Naive thymus-derived CD4-positive, alpha-beta T cell (primary cell): Measurements from ENCODE around the gene LMBR1. TPM values are rescaled to one million over a fixed set of nuclear protein-coding genes. Genes with fewer than 3 reads are reported as not detected.
A peak's percentile ranks its signal among the peaks of the same experiment; 100 is the strongest.

Experiments
- ATAC-seq: fragments of 150-1000 bp; cut with Tn5 transposase; 2 replicates; pipeline ENCODE4 v1.10.0; 2021; ENCODE audit warnings: mild to moderate bottlenecking, moderate library complexity
- CTCF ChIA-PET: fragments of 350-600 bp; sonication (Branson Sonifier 250); formaldehyde crosslinking; loops from one replicate; lab custom pipeline; 2021; ENCODE audit warnings: antibody characterized with exemption; lab: Charles Lee
- POLR2A ChIA-PET: fragments of 350-600 bp; sonication (Branson Sonifier 250); formaldehyde crosslinking; loops from one replicate; lab custom pipeline; 2021; ENCODE audit warnings: antibody characterized with exemption, inconsistent platforms; lab: Charles Lee
- DNase-seq, 9 donors: peaks; one replicate each; pipeline versions ENCODE4 v3.0.0 to v3.0.0-alpha.2; 2020 to 2022; ENCODE audit warnings: mixed read lengths in 1 of 9
- H3K27ac ChIP-seq: one replicate; pipeline ENCODE4 v1.7.0; 2013; ENCODE audit warnings: mild to moderate bottlenecking, low read depth, low read length, moderate library complexity
- H3K27me3 ChIP-seq, 2 donors: one replicate each; pipeline ENCODE4 v1.7.0; 2013; ENCODE audit warnings: low read length in 2 of 2, mild to moderate bottlenecking in 2 of 2, moderate library complexity in 2 of 2; ENCODE audit not compliant: control insufficient read depth in 2 of 2, insufficient read depth in 2 of 2
- H3K36me3 ChIP-seq, 3 experiments: 1 replicate in 2 of 3; 2 replicates in 1 of 3; pipeline ENCODE4 v1.7.0; 2013; ENCODE audit warnings: low read length in 3 of 3, mild to moderate bottlenecking in 3 of 3, moderate library complexity in 1 of 3; ENCODE audit not compliant: insufficient read depth in 3 of 3, control insufficient read depth in 2 of 3
- H3K4me1 ChIP-seq, 2 donors: one replicate each; pipeline ENCODE4 v1.7.0; 2013; ENCODE audit warnings: low read length in 2 of 2, mild to moderate bottlenecking in 2 of 2, moderate library complexity in 1 of 2; ENCODE audit not compliant: control insufficient read depth in 2 of 2, insufficient read depth in 2 of 2
- H3K4me3 ChIP-seq: 2 replicates; pipeline ENCODE4 v1.7.0; 2013; ENCODE audit warnings: mild to moderate bottlenecking, low read length
- H3K9me3 ChIP-seq, 3 experiments: 1 replicate in 2 of 3; 2 replicates in 1 of 3; pipeline ENCODE4 v1.7.0; 2013; ENCODE audit warnings: low read length in 3 of 3; ENCODE audit not compliant: control insufficient read depth in 2 of 3
- H3K27ac Mint-ChIP-seq, 9 donors: one replicate each; pipeline ENCODE4 v1.8.0; 2020 to 2022; ENCODE audit warnings: mixed read lengths in 9 of 9, mild to moderate bottlenecking in 8 of 9, moderate library complexity in 5 of 9, inconsistent platforms in 2 of 9
- H3K27me3 Mint-ChIP-seq, 5 donors: one replicate each; pipeline ENCODE4 v1.8.0; 2021 to 2022; ENCODE audit warnings: mixed read lengths in 5 of 5, mild to moderate bottlenecking in 1 of 5
- H3K36me3 Mint-ChIP-seq, 5 donors: one replicate each; pipeline ENCODE4 v1.8.0; 2020 to 2022; ENCODE audit warnings: mixed read lengths in 5 of 5, mild to moderate bottlenecking in 3 of 5, inconsistent platforms in 1 of 5
- H3K4me1 Mint-ChIP-seq, 7 donors: one replicate each; pipeline ENCODE4 v1.8.0; 2020 to 2022; ENCODE audit warnings: mixed read lengths in 7 of 7, mild to moderate bottlenecking in 3 of 7, inconsistent platforms in 1 of 7
- H3K4me3 Mint-ChIP-seq, 10 donors: one replicate each; pipeline ENCODE4 v1.8.0; 2020 to 2022; ENCODE audit warnings: mild to moderate bottlenecking in 10 of 10, mixed read lengths in 10 of 10, moderate library complexity in 6 of 10, inconsistent platforms in 2 of 10
- H3K9me3 Mint-ChIP-seq, 11 donors: one replicate each; pipeline ENCODE4 v1.8.0; 2020 to 2022; ENCODE audit warnings: mixed read lengths in 11 of 11, mild to moderate bottlenecking in 4 of 11, inconsistent platforms in 1 of 11, moderate library complexity in 1 of 11
- intact Hi-C, 2 donors: fragments of 100-400 bp; cut with micrococcal nuclease; formaldehyde crosslinking; loops; one replicate each; pipeline ENCODE4 v1.15.1; 2023
- polyA plus RNA-seq, 2 donors: library from polyadenylated mRNA; unstranded; fragments of 300-500 nt; fragmentation: Illumina TruSeq; gene quantifications; one replicate each; pipeline ENCODE4 v1.2.3, GENCODE V29; 2021
- total RNA-seq, 6 experiments: library from RNA in 5 of 6; stranded (reverse) in 5 of 6; gene quantifications; 1 replicate in 5 of 6; 2 replicates in 1 of 6; pipeline ENCODE4 v1.2.3 and lab custom pipeline; 2021 to 2026

The LMBR1 gene
- total and polyA plus RNA-seq, 7 experiments from 2014 or later: 34.5 to 101 (median 63.3) TPM

GRCh38 chr7:156840134-156840533 is 52.8 kb downstream of the LMBR1 start:
- Histone ChIP-seq H3K27ac (no peak overlapping the region), H3K27me3 (no peaks in the 10 kb centered on the region), H3K9me3 (no peaks in the 10 kb centered on the region), H3K4me1 (no peaks in the 10 kb centered on the region), H3K36me3 (peaks cover 0 to 3% (median 0%) of the 10 kb centered on the region in 3 experiments), H3K4me3 (no peak overlapping the region)
- H3K27me3 Mint-ChIP-seq: no peaks in the 10 kb centered on the region
- intact Hi-C loops: no loop called here
- ChIA-PET POLR2A (no interaction called here), CTCF (no interaction called here)
- peak overlapping the region in 1 of 10 donors; percentile 0 for H3K4me3 Mint-ChIP-seq
- ATAC-seq (no peak), DNase-seq (no peak)
- H3K27ac Mint-ChIP-seq: peak overlapping the region in 2 of 9 donors; percentile 2 to 49
- peaks cover 3 to 30% (median 12%) of the 10 kb centered on the region in 7 donors for H3K4me1 Mint-ChIP-seq
- peaks cover 0 to 3% (median 0%) of the 10 kb centered on the region in 11 donors for H3K9me3 Mint-ChIP-seq
- H3K36me3 Mint-ChIP-seq: peaks cover 6 to 31% (median 21%) of the 10 kb centered on the region in 5 donors

- no peak overlapping the region for H3K4me3 ChIP-seq
- Mint-ChIP-seq H3K4me3 (no peak overlapping the region), H3K9me3 (peaks cover 0 to 3% (median 0%) of the 10 kb centered on the region in 11 donors), H3K36me3 (peaks cover 11 to 43% (median 33%) of the 10 kb centered on the region in 5 donors), H3K4me1 (peaks cover 3 to 22% (median 12%) of the 10 kb centered on the region in 7 donors), H3K27ac (no peak overlapping the region), H3K27me3 (no peaks in the 10 kb centered on the region)
- ATAC-seq: no peak
- peaks cover 0 to 17% (median 9%) of the 10 kb centered on the region in 3 experiments for H3K36me3 ChIP-seq
- H3K4me1 ChIP-seq: no peaks in the 10 kb centered on the region
- ChIA-PET POLR2A (no interaction called here), CTCF (no interaction called here)
- no peak for DNase-seq
- H3K9me3 ChIP-seq: no peaks in the 10 kb centered on the region
- intact Hi-C loops: no loop called here
- no peak overlapping the region for H3K27ac ChIP-seq
- no peaks in the 10 kb centered on the region for H3K27me3 ChIP-seq
Measured at GRCh38 chr7:156836443-156836842, 56.5 kb downstream of the LMBR1 start.

GRCh38 chr7:156834462-156834861 is 58.5 kb downstream of the LMBR1 start:
- ATAC-seq: no peak
- H3K4me3 Mint-ChIP-seq: no peak overlapping the region
- peaks cover 0 to 1% (median 0%) of the 10 kb centered on the region in 11 donors for H3K9me3 Mint-ChIP-seq
- Histone ChIP-seq H3K4me3 (no peak overlapping the region), H3K36me3 (peaks cover 0 to 17% (median 9%) of the 10 kb centered on the region in 3 experiments), H3K4me1 (no peaks in the 10 kb centered on the region), H3K27me3 (no peaks in the 10 kb centered on the region), H3K9me3 (no peaks in the 10 kb centered on the region), H3K27ac (no peak overlapping the region)
- no peaks in the 10 kb centered on the region for H3K27me3 Mint-ChIP-seq
- intact Hi-C loops: no loop called here
- H3K4me1 Mint-ChIP-seq: peaks cover 0 to 13% (median 2%) of the 10 kb centered on the region in 7 donors
- peaks cover 10 to 44% (median 23%) of the 10 kb centered on the region in 5 donors for H3K36me3 Mint-ChIP-seq
- no peak overlapping the region for H3K27ac Mint-ChIP-seq
- CTCF ChIA-PET: interaction anchor here (0.6 kb wide), 1 partner anchor 8 kb away, joined by 3 read pairs; no protein-coding TSS in a partner anchor
- DNase-seq: no peak
- POLR2A ChIA-PET: no interaction called here

- H3K4me3 ChIP-seq: no peak overlapping the region
- no peak overlapping the region for H3K4me3 Mint-ChIP-seq
- H3K4me1 ChIP-seq: no peaks in the 10 kb centered on the region
- peaks cover 0 to 8% (median 0%) of the 10 kb centered on the region in 7 donors for H3K4me1 Mint-ChIP-seq
- H3K9me3 Mint-ChIP-seq: peaks cover 0 to 1% (median 0%) of the 10 kb centered on the region in 11 donors
- H3K9me3 ChIP-seq: no peaks in the 10 kb centered on the region
- POLR2A ChIA-PET: no interaction called here
- intact Hi-C loops: no loop called here
- ATAC-seq: no peak
- H3K27ac ChIP-seq: no peak overlapping the region
- peaks cover 9 to 36% (median 19%) of the 10 kb centered on the region in 5 donors for H3K36me3 Mint-ChIP-seq
- H3K27me3 Mint-ChIP-seq: no peaks in the 10 kb centered on the region
- no peak overlapping the region for H3K27ac Mint-ChIP-seq
- CTCF ChIA-PET: no interaction called here
- H3K36me3 ChIP-seq: peaks cover 0 to 17% (median 9%) of the 10 kb centered on the region in 3 experiments
- no peak for DNase-seq
- no peaks in the 10 kb centered on the region for H3K27me3 ChIP-seq
Measured at GRCh38 chr7:156833312-156833711, 59.7 kb downstream of the LMBR1 start.

- CTCF ChIA-PET: no interaction called here
- Mint-ChIP-seq H3K9me3 (peaks cover 0 to 1% (median 0%) of the 10 kb centered on the region in 11 donors), H3K27me3 (no peaks in the 10 kb centered on the region), H3K4me1 (peaks cover 0 to 6% (median 0%) of the 10 kb centered on the region in 7 donors), H3K4me3 (no peak overlapping the region), H3K36me3 (peaks cover 7 to 33% (median 17%) of the 10 kb centered on the region in 5 donors), H3K27ac (peak overlapping the region in 1 of 9 donors; percentile 16)
- peaks cover 0 to 17% (median 9%) of the 10 kb centered on the region in 3 experiments for H3K36me3 ChIP-seq
- H3K27me3 ChIP-seq: no peaks in the 10 kb centered on the region
- H3K9me3 ChIP-seq: no peaks in the 10 kb centered on the region
- DNase-seq (no peak), ATAC-seq (peak; percentile 57)
- intact Hi-C loops: no loop called here
- H3K4me1 ChIP-seq: no peaks in the 10 kb centered on the region
- POLR2A ChIA-PET: no interaction called here
- H3K4me3 ChIP-seq: no peak overlapping the region
- no peak overlapping the region for H3K27ac ChIP-seq
Measured at GRCh38 chr7:156832195-156832877, 60.6 kb downstream of the LMBR1 start.

- H3K4me1 Mint-ChIP-seq: peaks cover 0 to 6% (median 0%) of the 10 kb centered on the region in 7 donors
- intact Hi-C loops: loop anchor here in 1 of 2 donors (5.0 kb wide), 1 partner anchor 62 kb away; the partner anchor contains the start of gene LMBR1
Measured at GRCh38 chr7:156829669-156830336, 63.2 kb downstream of the LMBR1 start.

More at GRCh38 chr7:156829669-156830336, 63.2 kb downstream of the LMBR1 start:
- Histone ChIP-seq H3K27me3 (no peaks in the 10 kb centered on the region), H3K4me1 (no peaks in the 10 kb centered on the region), H3K36me3 (peaks cover 0 to 22% (median 6%) of the 10 kb centered on the region in 3 experiments), H3K4me3 (no peak overlapping the region), H3K9me3 (no peaks in the 10 kb centered on the region), H3K27ac (no peak overlapping the region)
- Mint-ChIP-seq H3K4me3 (no peak overlapping the region), H3K9me3 (peaks cover 0 to 1% (median 0%) of the 10 kb centered on the region in 11 donors), H3K27ac (no peak overlapping the region), H3K27me3 (no peaks in the 10 kb centered on the region), H3K36me3 (peaks cover 6 to 24% (median 12%) of the 10 kb centered on the region in 5 donors)
- ATAC-seq (no peak), DNase-seq (no peak)
- CTCF ChIA-PET: no interaction called here
- POLR2A ChIA-PET: no interaction called here
